Naive thymus-derived CD8-positive, alpha-beta T cell (primary cell): ENCODE data around the gene MVB12B. TPM values are rescaled to one million over a fixed set of nuclear protein-coding genes. Genes with fewer than 3 reads are reported as not detected.
A peak's percentile ranks its signal among the peaks of the same experiment; 100 is the strongest.

ENCODE experiments used
- ATAC-seq, 2 donors: fragments of 150-1000 bp; cut with Tn5 transposase in 1 of 2; sonication (Bioruptor Pico), chemical (Tn5 transposase) in 1 of 2; 1 replicate in 1 of 2; 2 replicates in 1 of 2; pipeline ENCODE4 v1.10.0; 2021; ENCODE audit warnings: mild to moderate bottlenecking in 2 of 2, moderate library complexity in 2 of 2
- POLR2A ChIA-PET: fragments of 350-600 bp; sonication (Branson Sonifier 250); formaldehyde crosslinking; loops from one replicate; lab custom pipeline; 2021; ENCODE audit warnings: antibody characterized with exemption; lab: Charles Lee
- DNase-seq, 10 donors: peaks; one replicate each; pipeline versions ENCODE4 v3.0.0 to v3.0.0-alpha.2; 2020 to 2022
- H3K27ac Mint-ChIP-seq, 10 donors: one replicate each; pipeline ENCODE4 v1.8.0; 2020 to 2022; ENCODE audit warnings: mild to moderate bottlenecking in 10 of 10, mixed read lengths in 10 of 10, moderate library complexity in 4 of 10, inconsistent platforms in 1 of 10
- H3K27me3 Mint-ChIP-seq, 5 donors: one replicate each; pipeline ENCODE4 v1.8.0; 2021 to 2022; ENCODE audit warnings: mixed read lengths in 5 of 5
- H3K36me3 Mint-ChIP-seq, 3 donors: one replicate each; pipeline ENCODE4 v1.8.0; 2020 to 2022; ENCODE audit warnings: mixed read lengths in 3 of 3, mild to moderate bottlenecking in 2 of 3, inconsistent platforms in 1 of 3
- H3K4me1 Mint-ChIP-seq, 4 donors: one replicate each; pipeline ENCODE4 v1.8.0; 2021 to 2022; ENCODE audit warnings: mixed read lengths in 4 of 4
- H3K4me3 Mint-ChIP-seq, 10 donors: one replicate each; pipeline ENCODE4 v1.8.0; 2020 to 2022; ENCODE audit warnings: mild to moderate bottlenecking in 10 of 10, mixed read lengths in 10 of 10, moderate library complexity in 6 of 10, inconsistent platforms in 1 of 10
- H3K9me3 Mint-ChIP-seq, 9 donors: one replicate each; pipeline ENCODE4 v1.8.0; 2020 to 2022; ENCODE audit warnings: mixed read lengths in 9 of 9, mild to moderate bottlenecking in 3 of 9, inconsistent platforms in 1 of 9, moderate library complexity in 1 of 9
- polyA plus RNA-seq, 3 donors: library from polyadenylated mRNA; unstranded; fragments of 300-500 nt; fragmentation: Illumina TruSeq; gene quantifications; one replicate each; pipeline ENCODE4 v1.2.3, GENCODE V29; 2021
- total RNA-seq, 8 experiments: library from RNA in 2 of 8; stranded (reverse) in 2 of 8; gene quantifications; one replicate each; pipeline ENCODE4 v1.2.3 and lab custom pipeline; 2021 to 2026

Gene MVB12B
- total and polyA plus RNA-seq, 5 experiments from 2014 or later: 7.2 to 28.6 (median 12.5) TPM

- Mint-ChIP-seq H3K36me3 (peaks cover 0 to 22% (median 8%) of the 10 kb centered on the region in 3 donors), H3K4me1 (peaks cover 17 to 43% (median 27%) of the 10 kb centered on the region in 4 donors), H3K4me3 (no peak overlapping the region), H3K9me3 (no peaks in the 10 kb centered on the region), H3K27me3 (no peaks in the 10 kb centered on the region), H3K27ac (peak overlapping the region in 6 of 10 donors; percentile 27 to 82 (median 60))
- DNase-seq: no peak
- ATAC-seq: no peak
- POLR2A ChIA-PET: interaction anchor here (0.5 kb wide), 1 partner anchor 15 kb away, joined by 3 read pairs; no protein-coding TSS in a partner anchor
These were observed 46.1 kb downstream of the MVB12B start for GRCh38 chr9:126372716-126373115.

DNA sequence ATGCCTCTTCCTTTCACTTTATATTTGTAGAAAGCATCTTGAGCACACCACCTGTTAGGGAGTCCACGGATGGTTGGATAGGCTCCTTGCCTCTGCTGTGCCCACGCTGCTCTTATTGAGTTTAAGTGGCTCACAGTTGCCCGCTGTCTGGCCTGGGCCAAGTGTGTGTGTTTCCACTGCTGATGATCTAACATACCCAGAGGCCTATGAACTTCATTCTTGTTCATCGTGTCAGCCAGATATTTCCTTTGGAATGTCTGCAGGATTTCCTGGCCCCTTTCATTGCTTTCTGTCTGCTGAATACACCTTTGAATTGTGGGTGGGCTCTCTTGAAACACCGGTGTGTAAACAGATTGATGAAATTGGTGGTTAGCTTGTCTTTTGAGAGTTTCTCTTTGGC lies 46.6 kb downstream of the MVB12B start:
- DNase-seq (no peak), ATAC-seq (no peak)
- Mint-ChIP-seq H3K36me3 (peaks cover 0 to 20% (median 8%) of the 10 kb centered on the region in 3 donors), H3K27ac (peak overlapping the region in 2 of 10 donors; percentile 9 to 43), H3K4me3 (no peak overlapping the region), H3K9me3 (no peaks in the 10 kb centered on the region), H3K4me1 (peaks cover 16 to 45% (median 29%) of the 10 kb centered on the region in 4 donors), H3K27me3 (no peaks in the 10 kb centered on the region)
- POLR2A ChIA-PET: interaction anchor here (0.5 kb wide), 1 partner anchor 15 kb away, joined by 3 read pairs; no protein-coding TSS in a partner anchor

DNA sequence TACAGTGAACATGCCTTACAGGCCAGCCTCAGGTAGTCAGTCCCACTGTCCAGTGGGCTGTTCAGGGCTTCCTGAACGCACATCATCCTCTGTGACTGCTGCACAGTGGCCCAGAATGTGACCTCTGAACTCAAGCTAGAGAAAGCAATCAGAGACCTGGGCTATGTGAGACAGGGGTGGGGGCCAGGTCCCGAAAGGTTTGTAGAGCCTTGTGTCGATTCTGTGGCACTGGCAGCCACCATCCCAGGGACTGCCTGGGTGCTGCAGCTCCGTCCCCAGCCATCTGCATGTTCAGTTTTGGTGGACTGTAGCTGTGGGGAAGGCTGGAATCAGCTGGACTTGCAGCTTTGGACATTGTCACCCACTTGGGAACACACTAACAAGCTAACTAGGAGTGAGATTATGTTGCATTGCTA lies 47.7 kb downstream of the MVB12B start:
- Mint-ChIP-seq H3K4me3 (no peak overlapping the region), H3K36me3 (peaks cover 0 to 25% (median 6%) of the 10 kb centered on the region in 3 donors), H3K27ac (peak overlapping the region in 1 of 10 donors; percentile 38), H3K4me1 (peaks cover 18 to 50% (median 30%) of the 10 kb centered on the region in 4 donors), H3K27me3 (no peaks in the 10 kb centered on the region), H3K9me3 (no peaks in the 10 kb centered on the region)
- POLR2A ChIA-PET: no interaction called here
- DNase-seq (no peak), ATAC-seq (no peak)

- H3K36me3 Mint-ChIP-seq: peaks cover 0 to 22% (median 2%) of the 10 kb centered on the region in 3 donors
These were observed 48.8 kb downstream of the MVB12B start for GRCh38 chr9:126375386-126375785.

GRCh38 chr9:126376311-126377175 lies 49.9 kb downstream of the MVB12B start:
- no peak for ATAC-seq

More at GRCh38 chr9:126375386-126375785, 48.8 kb downstream of the MVB12B start:
- peak; percentile 49 to 87 for ATAC-seq
- Mint-ChIP-seq H3K27me3 (no peaks in the 10 kb centered on the region), H3K27ac (peak overlapping the region in 6 of 10 donors; percentile 3 to 90 (median 64)), H3K4me1 (peaks cover 18 to 50% (median 30%) of the 10 kb centered on the region in 4 donors), H3K4me3 (peak overlapping the region in 6 of 10 donors; percentile 5 to 65 (median 30)), H3K9me3 (no peaks in the 10 kb centered on the region)
- no peak for DNase-seq
- POLR2A ChIA-PET: interaction anchor here (1.0 kb wide), 1 partner anchor 8 kb away, joined by 3 read pairs; no protein-coding TSS in a partner anchor

GRCh38 chr9:126377176-126377509 lies 50.5 kb downstream of the MVB12B start:
- Mint-ChIP-seq H3K4me1 (peaks cover 18 to 50% (median 30%) of the 10 kb centered on the region in 4 donors), H3K27ac (peak overlapping the region in 1 of 10 donors; percentile 81), H3K4me3 (no peak overlapping the region), H3K36me3 (peaks cover 0 to 24% (median 7%) of the 10 kb centered on the region in 3 donors), H3K27me3 (no peaks in the 10 kb centered on the region), H3K9me3 (no peaks in the 10 kb centered on the region)
- no peak for ATAC-seq
- POLR2A ChIA-PET: no interaction called here
- no peak for DNase-seq

More at GRCh38 chr9:126376311-126377175, 49.9 kb downstream of the MVB12B start:
- Mint-ChIP-seq H3K27me3 (no peaks in the 10 kb centered on the region), H3K9me3 (no peaks in the 10 kb centered on the region), H3K4me1 (peaks cover 18 to 50% (median 30%) of the 10 kb centered on the region in 4 donors), H3K4me3 (peak overlapping the region in 1 of 10 donors; percentile 2), H3K36me3 (peaks cover 0 to 24% (median 7%) of the 10 kb centered on the region in 3 donors), H3K27ac (peak overlapping the region in 6 of 10 donors; percentile 16 to 81 (median 54))
- POLR2A ChIA-PET: no interaction called here
- no peak for DNase-seq

GRCh38 chr9:126377536-126377935 lies 50.9 kb downstream of the MVB12B start:
- no peak for ATAC-seq
- POLR2A ChIA-PET: no interaction called here
- H3K9me3 Mint-ChIP-seq: no peaks in the 10 kb centered on the region
- no peak for DNase-seq
- H3K36me3 Mint-ChIP-seq: peaks cover 0 to 27% (median 5%) of the 10 kb centered on the region in 3 donors
- H3K4me3 Mint-ChIP-seq: no peak overlapping the region
- no peaks in the 10 kb centered on the region for H3K27me3 Mint-ChIP-seq
- peaks cover 17 to 48% (median 29%) of the 10 kb centered on the region in 4 donors for H3K4me1 Mint-ChIP-seq
- peak overlapping the region in 2 of 10 donors; percentile 8 to 34 for H3K27ac Mint-ChIP-seq

GRCh38 chr9:126378761-126379160 lies 52.1 kb downstream of the MVB12B start:
- DNase-seq: no peak
- Mint-ChIP-seq H3K27me3 (no peaks in the 10 kb centered on the region), H3K27ac (peak overlapping the region in 4 of 10 donors; percentile 22 to 77 (median 70)), H3K9me3 (no peaks in the 10 kb centered on the region), H3K4me1 (peaks cover 12 to 42% (median 23%) of the 10 kb centered on the region in 4 donors), H3K36me3 (peaks cover 0 to 37% (median 6%) of the 10 kb centered on the region in 3 donors), H3K4me3 (no peak overlapping the region)
- no peak for ATAC-seq
- POLR2A ChIA-PET: no interaction called here

DNA sequence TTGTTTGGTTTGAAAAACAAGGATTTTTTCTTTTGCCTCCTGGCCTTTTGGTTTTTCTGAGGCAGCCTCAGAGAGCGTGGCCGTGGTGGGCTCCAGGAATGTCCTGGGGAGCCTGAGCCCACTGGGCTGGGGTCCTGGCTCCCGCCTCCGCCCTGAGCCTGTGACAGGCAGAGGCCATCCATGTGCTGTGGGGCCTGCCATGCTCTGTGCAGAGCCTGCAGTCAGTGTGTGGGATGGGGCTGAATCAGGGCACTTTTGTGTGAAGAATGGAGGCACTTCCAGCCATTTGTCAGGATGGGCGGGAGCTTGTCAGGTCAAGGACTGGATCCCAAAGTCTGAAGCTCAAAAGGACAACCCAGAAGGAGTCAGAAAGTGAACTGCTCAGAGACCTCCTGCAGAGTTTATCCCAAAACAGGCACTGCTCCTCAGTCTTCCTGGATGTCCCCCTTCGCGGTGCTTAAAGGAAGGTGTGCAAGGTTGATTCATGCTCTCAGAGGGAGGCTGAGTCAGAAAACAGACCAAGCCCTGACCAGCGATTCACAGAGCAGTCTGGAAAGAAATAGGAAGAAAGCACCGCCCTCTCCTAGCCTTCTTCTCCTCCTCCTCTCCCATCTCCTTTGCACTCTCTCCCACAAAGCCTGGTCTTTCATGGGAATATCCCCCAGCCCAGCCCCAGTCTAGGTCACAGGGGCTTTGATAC lies 53.2 kb downstream of the MVB12B start:
- H3K4me3 Mint-ChIP-seq: no peak overlapping the region
- no peaks in the 10 kb centered on the region for H3K27me3 Mint-ChIP-seq
- ATAC-seq: no peak
- peak overlapping the region in 2 of 10 donors; percentile 19 to 82 for H3K27ac Mint-ChIP-seq
- no peaks in the 10 kb centered on the region for H3K9me3 Mint-ChIP-seq
- POLR2A ChIA-PET: no interaction called here
- peaks cover 0 to 40% (median 8%) of the 10 kb centered on the region in 3 donors for H3K36me3 Mint-ChIP-seq
- H3K4me1 Mint-ChIP-seq: peaks cover 12 to 31% (median 19%) of the 10 kb centered on the region in 4 donors
- DNase-seq: no peak

GRCh38 chr9:126380447-126380846 lies 53.8 kb downstream of the MVB12B start:
- Mint-ChIP-seq H3K36me3 (peaks cover 0 to 43% (median 8%) of the 10 kb centered on the region in 3 donors), H3K9me3 (no peaks in the 10 kb centered on the region), H3K27ac (peak overlapping the region in 1 of 10 donors; percentile 19), H3K27me3 (no peaks in the 10 kb centered on the region), H3K4me3 (no peak overlapping the region), H3K4me1 (peaks cover 7 to 25% (median 17%) of the 10 kb centered on the region in 4 donors)
- DNase-seq (no peak), ATAC-seq (no peak)
- POLR2A ChIA-PET: no interaction called here

GRCh38 chr9:126381195-126381594 lies 54.6 kb downstream of the MVB12B start:
- peaks cover 0 to 17% (median 12%) of the 10 kb centered on the region in 4 donors for H3K4me1 Mint-ChIP-seq
- H3K27ac Mint-ChIP-seq: no peak overlapping the region
- DNase-seq (no peak), ATAC-seq (no peak)
- H3K9me3 Mint-ChIP-seq: no peaks in the 10 kb centered on the region
- no peaks in the 10 kb centered on the region for H3K27me3 Mint-ChIP-seq
- no peak overlapping the region for H3K4me3 Mint-ChIP-seq
- H3K36me3 Mint-ChIP-seq: peaks cover 0 to 46% (median 9%) of the 10 kb centered on the region in 3 donors
- POLR2A ChIA-PET: no interaction called here

GRCh38 chr9:126383406-126384046 lies 56.9 kb downstream of the MVB12B start:
- POLR2A ChIA-PET: no interaction called here
- Mint-ChIP-seq H3K36me3 (peaks cover 0 to 60% (median 23%) of the 10 kb centered on the region in 3 donors), H3K4me3 (no peak overlapping the region), H3K27me3 (no peaks in the 10 kb centered on the region), H3K4me1 (peaks cover 0 to 4% (median 2%) of the 10 kb centered on the region in 4 donors), H3K27ac (peak overlapping the region in 5 of 10 donors; percentile 1 to 60 (median 17)), H3K9me3 (no peaks in the 10 kb centered on the region)
- ATAC-seq (no peak), DNase-seq (no peak)
